ENCODE results near the gene ELP1. TPM values are rescaled to one million over a fixed set of nuclear protein-coding genes. Genes with fewer than 3 reads are reported as not detected.

Gene ELP1
- polyA plus RNA-seq, 1 donor: 52.3 TPM

DNA sequence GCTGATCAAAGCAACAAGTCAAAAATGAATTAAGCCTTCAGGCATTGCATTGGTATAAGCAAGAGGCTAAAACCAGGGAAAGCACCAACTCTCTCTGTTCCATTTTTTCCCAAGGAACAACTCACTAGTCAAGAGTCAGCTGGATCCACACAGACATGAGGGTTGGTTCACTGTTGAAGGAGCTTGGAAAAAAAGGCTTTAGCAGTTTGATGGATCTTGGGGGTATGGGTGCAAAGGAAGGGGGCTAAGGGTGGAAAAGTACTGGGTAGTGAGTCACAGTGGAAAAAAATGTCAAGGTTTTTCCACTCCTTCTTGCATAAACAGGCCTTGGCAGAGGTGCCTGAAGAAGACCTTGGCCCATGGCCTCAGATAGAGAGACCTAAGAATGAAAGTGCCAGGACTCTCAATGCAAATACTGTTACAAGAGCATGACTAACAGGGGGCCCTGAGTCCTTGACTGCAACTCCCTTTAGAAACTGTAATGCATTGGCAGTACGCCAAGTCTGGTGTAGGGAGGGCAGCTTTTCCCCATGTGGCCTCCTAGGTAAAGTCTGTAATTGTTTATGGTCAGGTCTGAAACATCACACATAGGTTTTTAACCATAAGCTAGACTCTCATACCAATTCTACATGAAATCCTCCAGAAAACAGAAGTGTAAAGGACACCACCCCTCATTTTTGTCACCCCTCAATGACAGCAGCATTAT, 48.1 kb downstream of the ELP1 start:
- DNase-seq: no peak

DNA sequence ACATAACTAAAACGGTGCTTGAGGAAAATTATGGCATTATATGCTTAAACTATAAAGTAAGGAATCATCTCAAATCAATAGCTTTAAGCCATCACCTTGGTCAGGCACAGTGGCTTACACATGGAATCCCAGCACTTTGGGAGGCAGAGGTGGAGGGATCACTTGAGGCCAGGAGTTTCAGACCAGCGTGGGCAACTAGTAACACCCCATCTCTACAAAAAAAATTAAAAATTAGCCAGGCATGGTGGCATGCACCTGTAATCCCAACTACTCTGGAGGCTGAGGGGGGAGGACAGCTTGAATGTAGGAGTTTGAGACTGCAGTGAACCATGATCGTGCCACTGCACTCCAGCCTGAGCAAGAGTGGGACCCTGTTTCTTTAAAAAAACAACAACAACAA, 49.2 kb downstream of the ELP1 start:
- DNase-seq: no peak

DNA sequence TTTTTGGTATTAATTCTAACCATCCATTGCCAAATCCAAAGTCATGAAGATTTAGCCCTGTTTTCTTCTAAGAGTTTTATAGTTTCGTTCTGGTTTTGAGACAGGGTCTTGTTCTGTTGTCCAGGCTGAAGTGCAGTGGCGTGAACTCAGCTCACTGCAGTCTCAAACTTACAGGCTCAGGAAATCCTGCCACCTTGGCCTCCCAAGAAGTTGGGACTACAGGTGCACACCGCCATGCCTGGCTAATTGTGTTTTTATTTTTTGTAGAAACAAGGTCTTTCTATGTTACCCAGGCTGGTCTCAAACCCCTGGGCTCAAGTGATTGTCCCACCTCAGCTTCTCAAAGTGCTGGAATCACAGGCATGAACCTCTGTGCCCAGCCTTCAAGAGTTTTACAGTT, 50.8 kb downstream of the ELP1 start:
- no peak for DNase-seq

DNA sequence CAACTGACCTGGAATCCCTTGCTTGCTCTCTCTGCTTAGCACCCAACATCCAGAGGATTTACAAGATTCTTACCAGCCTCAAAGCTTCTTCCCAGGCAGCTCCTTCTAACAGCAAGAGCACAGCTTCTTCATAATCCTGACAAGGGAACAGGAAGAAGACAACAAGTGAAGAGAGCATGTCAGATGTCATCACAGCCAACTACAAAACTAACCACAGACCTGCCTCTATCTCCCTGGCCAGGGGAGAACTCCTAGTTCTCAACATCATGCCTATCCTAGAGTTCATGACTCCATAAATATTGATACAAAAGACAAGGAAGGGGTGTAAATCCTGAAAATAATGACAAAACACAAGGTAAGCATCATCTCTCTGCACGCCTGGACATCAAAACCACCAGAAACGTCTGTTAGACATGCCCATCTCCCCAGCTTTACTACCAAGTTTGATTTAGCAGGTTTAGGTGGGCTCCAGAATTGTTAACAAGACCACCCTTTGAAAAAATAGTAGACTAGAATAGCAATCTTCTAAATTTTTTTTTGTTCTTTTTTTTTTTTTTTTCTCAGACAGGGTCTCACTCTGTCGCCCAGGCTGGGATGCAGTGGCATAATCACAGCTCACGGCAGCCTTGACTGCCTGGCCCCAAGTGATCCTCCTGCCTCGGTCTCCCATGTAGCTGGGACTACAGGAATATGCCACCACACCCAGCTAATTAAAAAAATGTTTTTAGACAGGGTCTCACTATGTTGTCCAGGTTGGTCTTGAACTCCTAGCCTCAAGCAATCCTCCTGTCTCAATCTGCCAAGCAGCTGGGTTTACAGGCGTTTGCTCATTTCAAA, 51.7 kb downstream of the ELP1 start:
- DNase-seq: no peak

DNA sequence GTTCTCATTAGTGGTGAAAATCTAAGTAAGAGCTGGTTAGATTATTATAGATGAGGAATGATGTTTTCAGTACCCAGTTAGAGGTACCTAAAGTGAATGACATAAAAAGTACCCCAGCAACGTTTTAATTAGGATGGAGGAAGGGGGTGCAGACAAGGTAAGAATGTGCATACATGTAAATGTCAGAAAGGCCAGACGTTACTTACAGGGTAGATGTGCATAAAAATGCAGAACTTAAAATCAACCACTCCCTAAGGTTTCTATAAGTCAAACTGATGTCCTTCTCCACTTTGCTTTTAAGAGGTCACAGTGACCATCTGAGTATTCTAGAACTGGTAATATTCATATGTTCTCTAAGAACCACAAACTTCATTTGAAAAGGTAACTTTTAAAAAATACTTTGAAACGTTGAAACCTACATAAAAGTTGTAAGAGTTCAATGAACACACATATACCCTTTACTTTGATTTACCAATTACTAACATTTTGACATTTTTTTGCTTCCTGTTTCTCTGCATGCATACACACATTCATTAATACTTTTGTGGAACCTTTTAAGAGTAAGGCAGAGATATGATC, 53.1 kb downstream of the ELP1 start:
- DNase-seq: no peak

DNA sequence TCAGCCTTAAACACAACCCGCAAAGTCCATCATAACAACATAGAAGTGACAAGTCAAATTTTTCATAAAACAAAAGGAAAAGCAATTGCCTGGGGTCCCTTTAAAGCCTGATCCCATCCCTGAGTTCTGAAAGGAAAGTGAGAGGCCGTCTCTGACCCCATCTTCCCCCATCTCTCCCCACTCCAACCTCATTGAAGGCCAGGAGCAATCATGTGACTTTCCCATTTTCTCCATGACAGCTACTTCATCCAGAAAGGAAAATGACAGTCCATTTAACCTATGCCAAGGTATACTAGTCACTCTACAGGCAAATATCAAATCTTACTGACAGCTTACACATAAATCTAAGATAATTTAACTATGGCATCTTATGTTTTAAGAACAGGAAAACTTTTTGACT, 56.4 kb downstream of the ELP1 start:
- no peak for DNase-seq

DNA sequence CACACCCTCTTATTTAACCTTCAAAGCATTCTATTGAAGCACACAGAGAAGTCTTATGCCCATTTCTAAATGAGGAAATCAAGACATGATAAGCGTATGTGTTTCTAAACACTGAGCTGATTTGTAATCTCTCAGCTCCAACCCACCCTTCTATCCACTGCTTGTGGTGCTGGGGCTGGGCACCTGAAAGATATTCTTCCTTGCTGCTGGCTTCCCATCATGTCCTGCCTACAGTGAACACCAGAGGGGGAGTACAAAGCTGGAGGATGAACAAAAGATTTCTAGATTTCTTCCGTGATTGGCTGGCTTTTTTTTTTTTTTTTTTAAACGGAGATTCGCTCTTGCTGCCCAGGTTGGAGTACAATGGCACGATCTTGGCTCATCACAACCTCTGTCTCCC, 57.5 kb downstream of the ELP1 start:
- DNase-seq: no peak

DNA sequence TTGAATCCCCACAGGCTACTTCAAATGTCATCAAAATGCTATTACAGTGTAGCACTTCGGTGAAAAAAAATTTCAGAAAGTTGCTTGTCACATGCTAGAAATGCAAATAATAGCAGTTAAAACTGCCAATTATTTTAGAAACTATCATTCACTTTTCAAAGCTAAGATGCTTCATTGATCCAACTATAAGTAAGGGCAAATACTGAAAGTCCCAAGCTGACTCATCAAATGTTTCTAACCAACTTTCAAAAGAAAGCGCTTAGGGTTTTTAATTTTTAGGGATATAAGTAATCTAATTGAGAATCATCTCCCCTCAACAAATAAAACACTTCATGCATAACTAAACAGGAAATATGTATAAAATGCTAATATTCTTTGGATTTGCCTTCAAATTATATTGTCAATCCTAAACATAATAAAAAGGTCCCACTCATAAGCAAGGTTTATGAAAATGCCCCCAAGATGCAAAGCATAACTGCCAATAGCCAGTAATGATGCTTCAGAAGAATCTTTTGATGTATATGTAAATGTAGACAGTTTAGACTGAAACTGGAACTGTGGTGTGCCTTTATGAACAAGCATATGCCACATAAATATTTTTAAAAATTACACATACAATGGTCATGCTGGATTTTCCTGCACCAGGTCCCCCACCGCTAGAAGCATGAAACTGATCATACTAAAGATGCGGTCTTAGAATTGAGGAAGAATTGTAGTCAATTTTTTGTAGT, 59.7 kb downstream of the ELP1 start:
- DNase-seq: no peak

DNA sequence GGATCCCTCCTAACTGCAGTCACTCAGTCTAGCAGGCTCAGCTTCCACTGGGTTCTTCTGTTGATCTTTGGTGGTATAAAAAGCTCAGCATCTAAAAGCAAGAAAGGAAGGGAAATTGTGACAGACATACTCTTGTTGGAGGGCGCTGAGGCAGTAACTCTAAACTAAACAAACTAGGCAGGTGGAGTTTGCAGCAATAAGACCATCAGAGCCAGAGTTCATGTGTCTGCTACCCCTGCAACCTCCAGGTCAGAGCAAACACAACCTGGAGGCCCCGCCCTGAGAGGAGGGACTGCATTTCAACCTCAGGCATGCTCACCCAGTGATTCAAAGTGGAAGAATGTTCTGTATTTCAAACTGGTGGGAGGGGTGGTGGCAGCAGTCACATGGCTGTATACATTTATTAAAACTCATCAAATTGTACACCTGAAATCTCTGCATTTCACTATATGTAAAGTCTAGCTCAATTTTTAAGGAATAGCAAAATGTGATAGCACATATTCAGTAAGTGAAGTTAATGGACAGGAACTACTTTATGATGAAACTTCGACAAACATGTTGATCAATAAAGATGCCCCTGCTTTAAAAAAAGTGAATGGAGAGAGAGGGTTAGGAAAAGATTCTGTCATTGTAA, 64.7 kb downstream of the ELP1 start:
- no peak for DNase-seq

DNA sequence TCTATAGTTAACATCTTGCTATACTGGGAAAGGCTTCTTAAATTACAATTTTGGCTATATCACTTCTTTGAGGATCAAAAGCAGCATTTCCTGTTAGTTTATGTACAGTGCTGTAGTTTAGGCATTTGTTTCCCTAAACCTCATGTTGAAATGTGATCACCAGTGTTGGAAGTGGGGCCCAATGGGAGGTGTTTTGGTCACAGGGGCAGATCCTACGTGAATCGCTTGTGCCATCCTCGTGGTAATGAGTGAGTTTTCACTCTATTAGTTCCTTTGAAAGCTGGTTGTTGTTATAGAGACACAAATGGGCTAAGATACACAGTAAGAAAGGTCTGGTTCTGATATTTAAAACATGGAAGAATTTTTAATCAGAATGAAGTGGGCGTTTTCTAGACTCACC, 66.1 kb downstream of the ELP1 start:
- no peak for DNase-seq

DNA sequence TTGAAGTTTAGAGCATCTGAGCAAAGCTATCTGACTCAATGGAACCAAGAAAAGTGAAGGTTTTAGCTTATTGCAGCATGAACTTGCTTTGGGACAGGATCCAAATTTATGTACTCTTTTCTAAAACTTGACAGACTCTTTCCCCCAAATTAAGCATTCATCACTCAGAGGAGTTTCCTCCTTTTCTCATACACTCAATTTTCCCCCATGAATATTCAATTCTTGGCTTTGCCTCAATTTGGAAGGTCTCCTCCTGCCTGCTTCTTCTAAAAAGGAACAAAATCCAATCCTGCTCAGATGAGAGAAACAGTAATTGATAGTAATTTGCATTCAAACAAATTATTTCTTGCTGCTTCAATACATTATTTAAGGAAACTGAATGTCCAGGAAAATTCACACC, 66.8 kb downstream of the ELP1 start:
- DNase-seq: no peak

DNA sequence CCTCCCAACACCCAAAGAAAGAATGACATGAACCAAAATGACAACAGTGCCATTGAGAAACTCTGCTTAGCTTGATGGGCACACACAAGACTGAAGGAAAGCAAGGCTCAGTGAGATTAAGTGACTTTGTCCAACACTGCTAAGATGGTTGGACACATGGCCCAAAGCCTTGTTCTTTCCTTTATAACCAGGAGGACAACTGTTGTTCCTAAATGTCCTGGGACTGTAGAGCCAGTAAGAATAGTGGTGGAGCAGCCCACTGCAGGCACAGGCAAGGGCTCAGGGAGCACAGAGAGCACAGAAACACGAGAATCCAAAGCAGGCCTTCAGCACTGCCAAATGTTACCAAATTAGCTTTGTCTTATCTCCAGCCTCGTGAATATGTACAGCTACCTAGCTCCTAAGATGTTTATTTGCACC, 67.9 kb downstream of the ELP1 start:
- DNase-seq: no peak

DNA sequence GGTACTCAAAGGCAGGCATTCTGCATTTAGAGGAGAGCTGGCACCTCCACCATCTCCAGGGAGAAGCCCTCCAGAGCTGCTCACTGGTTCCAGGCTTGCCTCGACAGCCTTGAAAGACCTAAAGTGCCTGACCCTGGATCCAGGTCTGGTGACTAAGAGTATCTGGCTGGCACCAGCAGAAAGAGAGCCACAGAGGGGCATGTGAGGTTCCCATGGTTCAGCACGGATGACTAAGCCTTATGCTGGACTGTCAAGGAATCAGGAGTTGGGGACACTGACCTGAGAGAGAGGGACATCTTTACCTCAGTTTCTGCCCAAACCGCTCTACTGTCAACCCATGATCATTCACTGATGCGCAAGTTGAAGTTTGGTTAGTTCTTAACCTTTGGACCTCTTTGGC, 68.9 kb downstream of the ELP1 start:
- DNase-seq: no peak

DNA sequence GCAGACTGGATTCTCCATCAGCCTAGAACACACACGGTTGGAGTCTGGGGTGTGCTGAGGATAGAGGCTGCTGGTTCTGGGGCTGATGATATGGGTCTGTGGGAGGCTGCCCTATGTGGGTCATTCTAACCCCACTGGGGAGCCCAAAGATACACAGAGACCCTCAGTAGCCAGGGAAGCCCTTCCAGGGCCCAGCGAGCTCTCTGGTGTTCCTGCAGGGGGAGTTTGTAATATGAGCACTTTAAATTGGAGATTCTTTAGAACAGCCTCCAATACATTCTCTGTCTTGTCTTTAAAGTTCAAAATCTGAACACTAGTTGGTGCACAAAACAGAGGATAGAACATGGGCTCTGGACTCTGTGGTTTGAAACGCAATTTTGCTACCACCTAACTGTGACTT, 69.5 kb downstream of the ELP1 start:
- DNase-seq: no peak

DNA sequence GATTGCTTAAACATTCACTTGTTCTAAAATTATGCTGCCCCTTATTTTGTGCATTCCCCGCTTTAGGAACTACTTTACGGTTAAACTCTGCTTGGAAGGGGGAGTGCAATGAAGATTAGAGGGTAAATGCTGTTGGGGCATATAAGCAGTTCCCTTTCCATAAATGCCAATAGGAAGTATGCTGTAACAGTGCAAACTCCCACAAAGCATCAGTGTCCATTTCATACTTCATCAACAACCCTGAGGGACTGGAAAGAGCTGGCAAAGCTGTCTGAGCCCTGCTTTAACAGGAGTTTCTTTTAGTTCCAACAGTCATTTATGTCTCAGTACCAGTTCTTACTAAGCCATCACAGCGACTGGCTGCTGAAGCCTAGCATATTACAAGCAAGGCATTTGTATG, 70.0 kb downstream of the ELP1 start:
- DNase-seq: no peak

DNA sequence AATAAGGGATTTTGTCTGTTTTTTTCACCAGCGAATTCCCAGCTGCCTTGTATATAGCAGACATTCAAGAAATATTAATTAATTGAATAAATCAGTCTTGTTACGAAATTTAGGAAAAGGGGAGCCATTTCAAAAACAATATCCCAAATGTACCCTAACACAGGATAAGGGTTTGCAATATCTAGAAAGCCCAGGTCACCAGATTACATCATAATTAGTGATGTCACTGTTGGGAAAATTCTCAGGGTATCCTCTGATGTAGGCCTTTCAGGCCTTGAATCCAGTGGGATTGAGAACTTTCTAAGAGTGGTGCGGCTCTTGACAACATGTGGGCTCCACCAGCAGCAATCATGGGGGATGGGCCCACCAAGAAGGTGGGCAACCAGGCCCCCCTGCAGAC, 71.9 kb downstream of the ELP1 start, which contains the start of gene ACTL7A:
ACTL7A (plus strand) TSS at position 270 of the 400 bp plus-strand sequence; CDS start at position 327, 57 bp downstream.
- DNase-seq: no peak

DNA sequence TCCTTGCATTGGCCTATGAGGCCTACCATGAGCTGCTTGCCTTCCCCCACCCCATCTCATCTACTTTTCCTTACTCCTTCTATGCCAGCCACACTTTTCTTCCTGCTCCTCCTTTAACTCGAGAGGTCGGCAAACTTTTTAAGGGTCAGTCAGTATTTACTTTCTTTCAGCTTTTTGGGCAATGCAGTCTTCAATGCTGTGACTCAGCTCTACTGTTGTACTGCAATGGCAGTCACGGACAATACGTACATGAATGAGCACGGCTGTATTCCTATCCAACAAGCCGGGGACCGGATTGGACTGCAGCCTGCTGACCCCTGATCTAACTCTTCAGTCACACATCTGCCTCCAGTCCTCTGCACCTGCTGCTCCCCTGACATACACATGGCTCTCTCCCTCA, 72.5 kb downstream of the ELP1 start:
- no peak for DNase-seq

DNA sequence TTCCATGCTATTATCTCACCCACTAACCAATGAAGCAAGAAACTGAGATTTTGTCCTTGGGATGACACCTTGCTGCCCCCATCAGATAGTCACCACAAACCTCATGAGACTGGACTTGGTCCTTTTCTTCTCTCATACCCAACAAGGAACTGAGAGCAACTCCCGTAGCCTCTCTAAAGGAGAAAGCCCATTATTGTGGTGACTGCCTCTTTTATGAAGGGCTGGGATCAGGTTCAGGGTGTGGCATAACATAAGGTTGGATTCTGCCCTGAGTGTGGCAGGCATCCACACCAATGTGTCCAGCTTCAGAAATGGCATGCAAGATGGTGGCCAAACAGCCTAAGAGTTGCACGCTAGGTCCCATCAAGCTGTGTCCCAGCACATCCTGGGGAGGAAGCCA, 73.2 kb downstream of the ELP1 start:
- no peak for DNase-seq

DNA sequence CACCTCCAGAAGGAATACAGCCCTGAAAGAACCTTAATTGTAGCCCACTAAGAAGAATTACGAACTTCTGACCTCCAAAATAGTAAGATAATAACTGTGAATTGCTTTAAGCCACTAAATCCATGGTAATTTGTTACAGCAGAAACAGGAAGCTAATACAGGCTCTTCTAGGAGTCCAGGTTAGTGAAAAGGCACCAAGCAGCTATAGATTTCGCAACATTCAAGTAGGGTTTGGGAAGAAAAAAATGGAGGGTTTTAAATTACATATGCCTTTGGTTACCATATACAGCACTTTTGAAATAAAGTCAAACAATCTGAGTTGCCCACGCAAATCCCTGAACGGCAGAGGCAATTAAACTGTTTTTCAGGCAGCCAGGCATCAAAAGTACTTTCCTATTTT, 73.6 kb downstream of the ELP1 start:
- no peak for DNase-seq

DNA sequence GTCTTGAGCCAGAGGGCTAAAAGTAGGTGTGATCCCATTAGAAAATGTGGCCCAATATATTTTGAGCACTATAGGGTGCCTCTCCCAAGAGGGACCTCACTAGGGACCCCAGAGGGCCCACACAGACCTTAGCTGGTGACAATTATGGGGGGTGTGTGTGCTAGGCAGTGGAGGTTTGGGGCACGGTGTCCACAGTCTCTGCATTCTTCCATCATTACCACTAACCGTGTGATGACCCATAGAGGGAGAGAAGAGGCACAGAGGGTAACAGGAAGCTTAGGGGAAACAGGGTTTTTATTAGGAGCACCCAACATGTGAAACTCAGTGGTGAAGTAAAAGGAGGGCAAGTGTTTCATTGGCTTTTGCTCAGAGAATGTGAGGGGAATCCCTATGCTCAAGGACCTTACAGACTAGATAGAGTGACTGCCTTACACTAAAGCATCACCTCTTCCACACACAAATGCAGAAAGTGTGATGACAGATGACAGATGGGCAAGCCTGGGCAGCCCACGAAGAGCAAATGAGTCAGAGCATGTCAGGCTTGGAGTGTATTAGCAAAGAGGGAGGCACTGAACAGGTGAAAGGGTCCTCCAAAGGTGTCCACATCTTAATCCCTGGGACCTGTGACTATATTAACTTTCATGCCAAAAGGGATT, 74.3 kb downstream of the ELP1 start:
- no peak for DNase-seq

DNA sequence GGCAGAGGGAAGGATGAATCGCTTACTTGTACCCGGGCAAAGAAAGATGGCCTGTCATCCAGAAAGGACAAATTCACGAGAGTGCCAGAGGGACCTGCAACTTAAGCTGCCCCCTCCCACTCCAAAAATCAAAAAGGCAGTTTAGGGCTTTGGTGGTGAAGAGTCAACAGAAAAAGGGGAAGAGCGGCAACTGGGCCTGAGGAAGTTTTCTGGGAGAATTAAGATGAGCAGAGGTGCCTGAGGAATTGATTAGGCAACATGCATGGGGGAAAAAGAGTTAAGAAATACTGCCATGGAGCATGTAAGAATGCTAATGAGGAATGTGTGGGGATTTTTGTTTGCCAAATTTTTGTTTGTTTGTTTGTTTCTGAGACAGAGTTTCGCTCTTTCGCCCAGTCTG, 76.4 kb downstream of the ELP1 start:
- no peak for DNase-seq

DNA sequence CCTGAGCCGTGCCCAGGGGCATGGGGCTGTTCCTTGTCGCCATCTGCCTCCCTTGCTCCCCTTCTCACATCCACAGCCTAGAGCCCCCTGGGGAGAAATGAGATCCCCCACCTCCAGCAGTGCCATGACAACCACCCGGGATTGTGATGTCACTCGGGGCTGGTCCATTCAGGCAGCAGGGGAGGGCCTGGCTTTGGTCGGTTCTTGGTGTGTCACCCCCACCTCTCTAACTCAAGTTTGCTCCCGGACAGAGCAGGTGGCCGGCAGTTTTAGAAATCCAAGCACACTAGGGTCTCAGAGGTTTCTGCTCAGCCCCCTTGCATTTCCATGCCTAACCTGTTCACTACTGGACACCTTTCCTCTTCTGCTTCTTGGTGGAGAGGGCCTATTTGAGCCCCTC, 78.0 kb downstream of the ELP1 start, which contains the start of gene ACTL7B:
ACTL7B (minus strand) TSS at position 99 of the 400 bp plus-strand sequence; CDS start at position 43, 56 bp downstream.
- no peak for DNase-seq

Data from left kidney (tissue), 2 donors.